ENCODE measurements around the gene NLRP12.
A peak's percentile ranks its signal among the peaks of the same experiment; 100 is the strongest.

The NLRP12 gene

GRCh38 chr19:53813996-53814395 lies 10.1 kb downstream of the NLRP12 start:
- ATAC-seq, result no peak
- TF ChIP-seq ESRRG (CRISPR knock-in tag; IDR thresholded peaks at IDR 0.05), result no peak
- TF ChIP-seq TSHZ2 (CRISPR knock-in tag; IDR thresholded peaks at IDR 0.05), result no peak
- no peak for TF ChIP-seq TCF4 (CRISPR knock-in tag; IDR thresholded peaks at IDR 0.05; ENCODE audit: borderline replicate concordance)
- no peak for TF ChIP-seq CSRNP3 (CRISPR knock-in tag; IDR thresholded peaks at IDR 0.05)
- TF ChIP-seq ZFP3 (CRISPR knock-in tag; IDR thresholded peaks at IDR 0.05), result no peak
- no peak for TF ChIP-seq SNAI2 (CRISPR knock-in tag; IDR thresholded peaks at IDR 0.05)
- TF ChIP-seq ZNF565 (CRISPR knock-in tag; conservative IDR thresholded peaks at IDR 0.05; ENCODE audit: low read depth), result no peak
- no peak for TF ChIP-seq ZNF70 (CRISPR knock-in tag; IDR thresholded peaks at IDR 0.05)
- no peak for TF ChIP-seq ZNF8 (CRISPR knock-in tag; IDR thresholded peaks at IDR 0.05)
- no peak for TF ChIP-seq ZFP30 (CRISPR knock-in tag; IDR thresholded peaks at IDR 0.05)
- no peak for TF ChIP-seq CSDC2 (CRISPR knock-in tag; IDR thresholded peaks at IDR 0.05)
- no peak for TF ChIP-seq TOX (CRISPR knock-in tag; IDR thresholded peaks at IDR 0.05; ENCODE audit: borderline replicate concordance)
- no peak for TF ChIP-seq RARB (CRISPR knock-in tag; IDR thresholded peaks at IDR 0.05)
- TF ChIP-seq GLIS3 (CRISPR knock-in tag; IDR thresholded peaks at IDR 0.05), result no peak
- TF ChIP-seq OSR1 (CRISPR knock-in tag; IDR thresholded peaks at IDR 0.05), result no peak

- no peak for TF ChIP-seq ZNF70 (CRISPR knock-in tag; IDR thresholded peaks at IDR 0.05)
- no peak for TF ChIP-seq GLIS3 (CRISPR knock-in tag; IDR thresholded peaks at IDR 0.05)
- TF ChIP-seq RARB (CRISPR knock-in tag; IDR thresholded peaks at IDR 0.05), result no peak
- no peak for TF ChIP-seq CREB5 (CRISPR knock-in tag; IDR thresholded peaks at IDR 0.05; ENCODE audit: low read depth)
- no peak for TF ChIP-seq ZFP3 (CRISPR knock-in tag; IDR thresholded peaks at IDR 0.05)
- TF ChIP-seq ZC3H10 (CRISPR knock-in tag; IDR thresholded peaks at IDR 0.05), result no peak
- no peak for TF ChIP-seq ZNF8 (CRISPR knock-in tag; IDR thresholded peaks at IDR 0.05)
- no peak for TF ChIP-seq TOX (CRISPR knock-in tag; IDR thresholded peaks at IDR 0.05; ENCODE audit: borderline replicate concordance)
- TF ChIP-seq CSDC2 (CRISPR knock-in tag; IDR thresholded peaks at IDR 0.05), result no peak
- no peak for TF ChIP-seq CSRNP3 (CRISPR knock-in tag; IDR thresholded peaks at IDR 0.05)
- no peak for TF ChIP-seq ARNTL (CRISPR knock-in tag; IDR thresholded peaks at IDR 0.05; ENCODE audit: borderline replicate concordance, low read depth)
- no peak for TF ChIP-seq TSHZ2 (CRISPR knock-in tag; IDR thresholded peaks at IDR 0.05)
- TF ChIP-seq ISL1 (CRISPR knock-in tag; IDR thresholded peaks at IDR 0.05), result no peak
- TF ChIP-seq BACH2 (CRISPR knock-in tag; IDR thresholded peaks at IDR 0.05; ENCODE audit: borderline replicate concordance), result no peak
- TF ChIP-seq TCF4 (CRISPR knock-in tag; IDR thresholded peaks at IDR 0.05; ENCODE audit: borderline replicate concordance), result no peak
- no peak for TF ChIP-seq ZFP30 (CRISPR knock-in tag; IDR thresholded peaks at IDR 0.05)
- TF ChIP-seq ZNF565 (CRISPR knock-in tag; conservative IDR thresholded peaks at IDR 0.05; ENCODE audit: low read depth), result no peak
- TF ChIP-seq ESRRG (CRISPR knock-in tag; IDR thresholded peaks at IDR 0.05), result no peak
- TF ChIP-seq SNAI2 (CRISPR knock-in tag; IDR thresholded peaks at IDR 0.05), result no peak
- ATAC-seq, result peak; percentile 27; the same call in 1 of the 3 replicates
Measured at GRCh38 chr19:53812335-53812734, 11.8 kb downstream of the NLRP12 start.

Measured in SK-N-SH treated with all-trans-retinoic acid at 6 μM for 48 hours (cell line).